Esophagus squamous epithelium (tissue), 5 donors: ENCODE measurements around the gene CBX6. TPM values are rescaled to one million over a fixed set of nuclear protein-coding genes. Genes with fewer than 3 reads are reported as not detected.
"Not testable (repeated sequence)": the region's sequence is repeated elsewhere in the genome, so short reads cannot be mapped to it uniquely, and the experiment has no call there.

Experiments used
- DNase-seq: peaks from one replicate; lab custom pipeline; 2025; lab: John Stamatoyannopoulos, UW
- H3K27ac ChIP-seq, 4 donors: fragments of 200-600 bp; sonication (generic); one replicate each; pipeline ENCODE4 v1.5.1; 2016 to 2019; ENCODE audit warnings: mild to moderate bottlenecking in 1 of 4
- H3K27me3 ChIP-seq, 4 donors: fragments of 200-600 bp; sonication (generic); 1 replicate in 3 of 4; 2 replicates in 1 of 4; pipeline versions ENCODE4 v1.5.1 to v1.6.0; 2017 to 2021; ENCODE audit warnings: antibody characterized with exemption in 1 of 4
- H3K36me3 ChIP-seq, 3 donors: fragments of 200-600 bp; sonication (generic); one replicate each; pipeline ENCODE4 v1.5.1; 2016 to 2019
- H3K4me1 ChIP-seq, 3 donors: fragments of 200-600 bp; sonication (generic); one replicate each; pipeline ENCODE4 v1.5.1; 2017 to 2019
- H3K4me3 ChIP-seq, 4 donors: fragments of 200-600 bp; sonication (generic); 1 replicate in 3 of 4; 2 replicates in 1 of 4; pipeline ENCODE4 v1.5.1; 2016 to 2019; ENCODE audit warnings: mild to moderate bottlenecking in 2 of 4, moderate library complexity in 1 of 4
- H3K9me3 ChIP-seq, 3 donors: fragments of 200-600 bp; sonication (generic); one replicate each; pipeline ENCODE4 v1.5.1; 2016 to 2019
- CTCF ChIP-seq, 6 experiments: fragments of 450-650 bp in 4 of 6; fragments of 200-600 bp in 2 of 6; sonication (generic) in 2 of 6; IDR thresholded peaks; one replicate each; pipeline ENCODE4 v1.5.1; 2016 to 2019; ENCODE audit warnings: antibody characterized with exemption in 6 of 6, mild to moderate bottlenecking in 4 of 6, moderate library complexity in 4 of 6
- POLR2A ChIP-seq, 4 donors: fragments of 450-650 bp; IDR thresholded peaks; one replicate each; pipeline ENCODE4 v1.6.1; 2017; ENCODE audit warnings: antibody characterized with exemption in 4 of 4, mild to moderate bottlenecking in 4 of 4, moderate library complexity in 3 of 4
- WGBS, 2 donors: methylation state at CpG; one replicate each; pipeline ENCODE4 v1.1.5; 2018; 5-methylcytosine and 5-hydroxymethylcytosine counted together
- intact Hi-C: fragments of 100-400 bp; cut with DNase I; formaldehyde crosslinking; loops from one replicate; pipeline ENCODE4 v1.15.0; 2022
- total RNA-seq, 4 donors: library from RNA; depleted of rRNA; stranded (reverse); fragments of >200 nt; gene quantifications; one replicate each; pipeline ENCODE4 v1.1.0, GENCODE V29; 2016
- donor health status: DM: yes; HTN: yes; CAD: no.

The CBX6 gene
- total RNA-seq, 4 donors from 2014 or later = 7.8 to 27.7 (median 11.8) TPM

GRCh38 chr22:38859581-38860282, 12.3 kb downstream of the CBX6 start:
- intact Hi-C loops = loop anchor here (10.0 kb wide), 2 partner anchors 145 to 265 kb away; no protein-coding TSS in a partner anchor
- H3K4me1 ChIP-seq = peaks cover 5 to 36% (median 17%) of the 10 kb centered on the region in 3 donors
- H3K4me3 ChIP-seq = no peak overlapping the region
- no peak overlapping the region for H3K27ac ChIP-seq
- H3K27me3 ChIP-seq = peaks cover 0 to 5% (median 0%) of the 10 kb centered on the region in 4 donors
- no peaks in the 10 kb centered on the region for H3K9me3 ChIP-seq
- H3K36me3 ChIP-seq = no peaks in the 10 kb centered on the region
- TF ChIP-seq POLR2A (IDR thresholded peaks at IDR 0.05) = no peak
- no peak for TF ChIP-seq CTCF (IDR thresholded peaks at IDR 0.05)
- no peak for DNase-seq
- whole genome bisulfite sequencing, 2 donors = 77 to 83% methylated on average over 4 to 7 of the region's 14 CpGs

GRCh38 chr22:38858492-38858891, 13.5 kb downstream of the CBX6 start:
- 55 to 70% methylated on average over 3 to 8 of the region's 9 CpGs for WGBS, 2 donors
- intact Hi-C loops = no loop called here
- H3K27me3 ChIP-seq = peaks cover 0 to 5% (median 0%) of the 10 kb centered on the region in 4 donors

GRCh38 chr22:38854476-38854875, 17.5 kb downstream of the CBX6 start:
- peaks cover 0 to 35% (median 0%) of the 10 kb centered on the region in 4 donors for H3K27me3 ChIP-seq
- H3K4me3 ChIP-seq, intact Hi-C loops, H3K27ac ChIP-seq, DNase-seq, H3K4me1 ChIP-seq, H3K9me3 ChIP-seq, H3K36me3 ChIP-seq: not testable (repeated sequence)
- 56 to 76% methylated on average over 2 to 4 of the region's 7 CpGs for WGBS, 2 donors

More at GRCh38 chr22:38858492-38858891, 13.5 kb downstream of the CBX6 start:
- no peaks in the 10 kb centered on the region for H3K9me3 ChIP-seq
- no peak overlapping the region for H3K27ac ChIP-seq
- H3K4me1 ChIP-seq = peaks cover 0 to 23% (median 11%) of the 10 kb centered on the region in 3 donors
- H3K4me3 ChIP-seq = no peak overlapping the region
- DNase-seq = no peak
- no peaks in the 10 kb centered on the region for H3K36me3 ChIP-seq
- TF ChIP-seq POLR2A (IDR thresholded peaks at IDR 0.05) = no peak
- no peak for TF ChIP-seq CTCF (IDR thresholded peaks at IDR 0.05)

DNA sequence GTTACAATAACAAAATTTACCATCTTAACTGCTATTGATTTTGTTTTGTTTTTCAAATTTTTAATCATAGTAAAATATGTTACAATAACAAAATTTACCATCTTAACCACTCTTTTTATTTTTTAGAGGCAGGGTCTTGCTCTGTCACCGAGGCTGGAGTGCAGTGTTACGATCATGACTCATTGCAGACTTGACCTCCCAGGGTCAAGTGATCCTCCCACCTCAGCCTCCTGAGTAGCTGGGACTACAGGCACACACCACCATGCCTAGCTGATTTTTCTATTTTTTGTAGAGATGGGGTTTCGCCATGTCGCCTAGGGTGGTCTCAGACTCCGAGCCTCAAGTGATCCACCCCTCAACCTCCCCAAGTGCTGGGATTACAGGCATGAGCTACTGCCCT, 18.1 kb downstream of the CBX6 start:
- H3K4me1 ChIP-seq, H3K9me3 ChIP-seq, H3K27ac ChIP-seq, DNase-seq, intact Hi-C loops, H3K36me3 ChIP-seq, H3K4me3 ChIP-seq: not testable (repeated sequence)
- H3K27me3 ChIP-seq = peaks cover 0 to 41% (median 0%) of the 10 kb centered on the region in 4 donors
- 60 to 67% methylated on average over 5 of the region's 5 CpGs for WGBS, 2 donors

DNA sequence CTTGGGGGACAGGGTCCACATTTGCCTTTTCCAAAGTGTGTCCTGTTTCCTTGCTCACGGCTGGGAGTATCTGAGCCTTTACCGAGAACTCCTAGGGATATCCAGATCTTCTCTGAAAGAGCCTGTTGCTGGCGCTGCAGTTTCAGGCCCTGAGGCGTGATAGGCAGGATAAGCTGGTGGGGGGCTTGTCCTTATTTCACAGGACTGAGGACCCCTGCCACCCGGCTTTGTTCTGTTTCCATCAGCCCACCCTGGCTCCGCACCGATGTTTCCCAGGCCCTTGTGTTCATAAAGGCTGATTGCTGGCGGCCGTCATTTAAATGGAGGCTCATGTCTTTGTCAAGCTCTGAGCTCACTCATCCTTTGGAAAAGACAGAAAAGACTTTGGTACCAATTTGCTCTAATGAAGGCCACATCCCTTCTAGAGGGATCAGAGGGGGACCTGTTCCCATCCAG, 18.8 kb downstream of the CBX6 start:
- no peaks in the 10 kb centered on the region for H3K4me1 ChIP-seq
- peaks cover 0 to 48% (median 0%) of the 10 kb centered on the region in 4 donors for H3K27me3 ChIP-seq
- H3K4me3 ChIP-seq = no peak overlapping the region
- no peaks in the 10 kb centered on the region for H3K9me3 ChIP-seq
- no peak overlapping the region for H3K27ac ChIP-seq
- no peak for DNase-seq
- H3K36me3 ChIP-seq = no peaks in the 10 kb centered on the region
- intact Hi-C loops = no loop called here
- WGBS, 2 donors = 66 to 76% methylated on average over 7 to 9 of the region's 9 CpGs
- TF ChIP-seq POLR2A (IDR thresholded peaks at IDR 0.05) (no peak), CTCF (IDR thresholded peaks at IDR 0.05) (no peak)

- no peaks in the 10 kb centered on the region for H3K9me3 ChIP-seq
- H3K4me3 ChIP-seq = no peak overlapping the region
- DNase-seq = no peak
- intact Hi-C loops = no loop called here
- TF ChIP-seq POLR2A (IDR thresholded peaks at IDR 0.05) (no peak), CTCF (IDR thresholded peaks at IDR 0.05) (no peak)
- no peaks in the 10 kb centered on the region for H3K4me1 ChIP-seq
- 78 to 87% methylated on average over 1 of the region's 1 CpG for WGBS, 2 donors
- no peaks in the 10 kb centered on the region for H3K36me3 ChIP-seq
- peaks cover 0 to 54% (median 0%) of the 10 kb centered on the region in 4 donors for H3K27me3 ChIP-seq
- H3K27ac ChIP-seq = no peak overlapping the region
These were observed 19.5 kb downstream of the CBX6 start for GRCh38 chr22:38852522-38852921.
